Neural cell (in vitro differentiated cells): ENCODE data around the gene PTPRN2. TPM values are rescaled to one million over a fixed set of nuclear protein-coding genes. Genes with fewer than 3 reads are reported as not detected.

Experiments used
- H2AFZ ChIP-seq: fragments of 200-600, 300-800 bp; sonication (generic), shearing (Covaris generic); 2 replicates; pipeline ENCODE4 v1.6.0; 2014; ENCODE audit warnings: low read depth, mild to moderate bottlenecking, antibody characterized with exemption, low read length, moderate library complexity
- H3F3A ChIP-seq: fragments of 200-600 bp; shearing (Covaris generic); 2 replicates; pipeline ENCODE4 v1.6.1; 2016; ENCODE audit warnings: mild to moderate bottlenecking, moderate library complexity, mixed read lengths, antibody characterized with exemption, low read length; ENCODE audit not compliant: insufficient read depth, poor library complexity, severe bottlenecking
- H3K27ac ChIP-seq: fragments of 200-600, 300-800 bp; sonication (generic), shearing (Covaris generic); 2 replicates; pipeline ENCODE4 v1.5.1; 2014; ENCODE audit warnings: mild to moderate bottlenecking, low read length, moderate library complexity
- H3K27me3 ChIP-seq: fragments of 300-800, 200-600 bp; sonication (generic), shearing (Covaris generic); 2 replicates; pipeline ENCODE4 v1.6.0; 2014; ENCODE audit warnings: mild to moderate bottlenecking, low read depth, low read length, moderate library complexity; ENCODE audit not compliant: insufficient read depth
- H3K36me3 ChIP-seq: fragments of 300-800, 200-600 bp; sonication (generic), shearing (Covaris generic); 2 replicates; pipeline ENCODE4 v1.5.1; 2014; ENCODE audit warnings: mild to moderate bottlenecking, antibody characterized with exemption, low read length, moderate library complexity; ENCODE audit not compliant: insufficient read depth
- H3K4me2 ChIP-seq: fragments of 300-800, 200-600 bp; sonication (generic), shearing (Covaris generic); 2 replicates; pipeline ENCODE4 v1.6.0; 2014; ENCODE audit warnings: mild to moderate bottlenecking, low read length
- H3K4me3 ChIP-seq: fragments of 300-800, 200-600 bp; sonication (generic), shearing (Covaris generic); 2 replicates; pipeline ENCODE4 v1.5.1; 2014; ENCODE audit warnings: mild to moderate bottlenecking, low read length, moderate library complexity
- H3K79me2 ChIP-seq: fragments of 200-600 bp; shearing (Covaris generic); replicated peaks from 2 replicates; pipeline ENCODE4 v1.6.0; 2014; ENCODE audit warnings: mild to moderate bottlenecking, low read length, moderate library complexity; ENCODE audit not compliant: insufficient read depth
- H3K9ac ChIP-seq: fragments of 300-800, 200-600 bp; sonication (generic), shearing (Covaris generic); 2 replicates; pipeline ENCODE4 v1.6.1; 2016; ENCODE audit warnings: mild to moderate bottlenecking, low read length, mixed read lengths
- H3K9me2 ChIP-seq: fragments of 200-600 bp; shearing (Covaris generic); 2 replicates; pipeline ENCODE4 v1.6.1; 2016; ENCODE audit warnings: mild to moderate bottlenecking, low read length, mixed read lengths; ENCODE audit not compliant: insufficient read depth
- H3K9me3 ChIP-seq: fragments of 200-600, 300-800 bp; sonication (generic), shearing (Covaris generic); 2 replicates; pipeline ENCODE4 v1.6.1; 2016; ENCODE audit warnings: mild to moderate bottlenecking, mixed run types, low read length, moderate library complexity, mixed read lengths
- H4K20me1 ChIP-seq: fragments of 200-600 bp; shearing (Covaris generic); 2 replicates; pipeline ENCODE4 v1.6.1; 2016; ENCODE audit warnings: mild to moderate bottlenecking, mixed run types; ENCODE audit not compliant: insufficient read depth
- CTCF ChIP-seq: fragments of 450-650 bp; IDR thresholded peaks from 2 replicates; pipeline ENCODE4 v1.5.1; 2014; ENCODE audit warnings: antibody characterized with exemption, mild to moderate bottlenecking, moderate library complexity; ENCODE audit not compliant: poor library complexity, severe bottlenecking
- EP300 ChIP-seq: fragments of 450-650 bp; conservative IDR thresholded peaks from 2 replicates; pipeline ENCODE4 v1.6.1; 2014; ENCODE audit warnings: antibody characterized with exemption, mild to moderate bottlenecking, moderate library complexity; ENCODE audit not compliant: poor library complexity, severe bottlenecking
- EZH2 ChIP-seq: fragments of 200-600, 300-800 bp; shearing (Covaris generic), sonication (generic); IDR thresholded peaks from 2 replicates; pipeline ENCODE4 v1.6.1; 2014; ENCODE audit warnings: antibody characterized with exemption, low read length, borderline replicate concordance, mild to moderate bottlenecking; ENCODE audit not compliant: insufficient read depth, poor library complexity, severe bottlenecking
- MXI1 ChIP-seq: fragments of 450-650 bp; conservative IDR thresholded peaks from 2 replicates; pipeline ENCODE4 v1.6.1; 2014; ENCODE audit warnings: antibody characterized with exemption, mild to moderate bottlenecking; ENCODE audit not compliant: poor library complexity, severe bottlenecking
- POLR2AphosphoS5 ChIP-seq: IDR thresholded peaks from 2 replicates; pipeline ENCODE4 v1.6.1; 2012
- RAD21 ChIP-seq: fragments of 450-650 bp; conservative IDR thresholded peaks from 2 replicates; pipeline ENCODE4 v1.6.1; 2014; ENCODE audit warnings: antibody characterized with exemption, mild to moderate bottlenecking, moderate library complexity
- REST ChIP-seq: IDR thresholded peaks from 2 replicates; pipeline ENCODE4 v1.6.1; 2012; ENCODE audit warnings: borderline replicate concordance
- SMC3 ChIP-seq: fragments of 450-650 bp; conservative IDR thresholded peaks from 2 replicates; pipeline ENCODE4 v1.6.1; 2014; ENCODE audit warnings: antibody characterized with exemption, mild to moderate bottlenecking, moderate library complexity; ENCODE audit not compliant: poor library complexity
- TAF1 ChIP-seq: IDR thresholded peaks from 2 replicates; pipeline ENCODE4 v1.6.1; 2012; ENCODE audit warnings: low read depth
- polyA plus RNA-seq: library from polyadenylated mRNA; depleted of rRNA; stranded (reverse); fragments of >200 nt; gene quantifications from 2 replicates; pipeline ENCODE4 v1.2.3, GENCODE V29; 2014

PTPRN2 gene
- polyA plus RNA-seq, 1 donor from 2014 or later = 31.0 TPM

GRCh38 chr7:157816526-157817250 lies 770.9 kb downstream of the PTPRN2 start:
- Histone ChIP-seq H2AFZ (no peak overlapping the region), H3K9ac (no peak overlapping the region), H3F3A (peaks cover 4% of the 10 kb centered on the region), H3K79me2 (no peaks in the 10 kb centered on the region), H3K36me3 (no peaks in the 10 kb centered on the region), H3K4me3 (no peak overlapping the region), H3K9me2 (no peaks in the 10 kb centered on the region), H3K27ac (no peak overlapping the region), H3K4me2 (no peak overlapping the region), H3K9me3 (no peaks in the 10 kb centered on the region), H4K20me1 (no peaks in the 10 kb centered on the region), H3K27me3 (no peaks in the 10 kb centered on the region)
- TF ChIP-seq EP300 (no peak), RAD21 (no peak), REST (no peak), SMC3 (no peak), EZH2 (no peak), CTCF (no peak), MXI1 (no peak), POLR2AphosphoS5 (no peak), TAF1 (no peak)

- no peaks in the 10 kb centered on the region for H3K9me2 ChIP-seq
- H3K79me2 ChIP-seq = no peaks in the 10 kb centered on the region
- H3K27me3 ChIP-seq = no peaks in the 10 kb centered on the region
- H3K9me3 ChIP-seq = no peaks in the 10 kb centered on the region
- H3K4me3 ChIP-seq = no peak overlapping the region
- TF ChIP-seq SMC3 = no peak
- TF ChIP-seq RAD21 = no peak
- TF ChIP-seq REST = no peak
- no peak for TF ChIP-seq CTCF
- TF ChIP-seq EP300 = no peak
- no peak for TF ChIP-seq EZH2
- TF ChIP-seq TAF1 = no peak
- no peak for TF ChIP-seq MXI1
- no peak for TF ChIP-seq POLR2AphosphoS5
- H3F3A ChIP-seq = peaks cover 4% of the 10 kb centered on the region
- H3K9ac ChIP-seq = no peak overlapping the region
- no peak overlapping the region for H3K4me2 ChIP-seq
- no peaks in the 10 kb centered on the region for H4K20me1 ChIP-seq
- H3K36me3 ChIP-seq = no peaks in the 10 kb centered on the region
- H3K27ac ChIP-seq = no peak overlapping the region
- no peak overlapping the region for H2AFZ ChIP-seq
Observed at GRCh38 chr7:157816086-157816485, 771.5 kb downstream of the PTPRN2 start.
